ENCODE data around the gene FAF1.

DNA sequence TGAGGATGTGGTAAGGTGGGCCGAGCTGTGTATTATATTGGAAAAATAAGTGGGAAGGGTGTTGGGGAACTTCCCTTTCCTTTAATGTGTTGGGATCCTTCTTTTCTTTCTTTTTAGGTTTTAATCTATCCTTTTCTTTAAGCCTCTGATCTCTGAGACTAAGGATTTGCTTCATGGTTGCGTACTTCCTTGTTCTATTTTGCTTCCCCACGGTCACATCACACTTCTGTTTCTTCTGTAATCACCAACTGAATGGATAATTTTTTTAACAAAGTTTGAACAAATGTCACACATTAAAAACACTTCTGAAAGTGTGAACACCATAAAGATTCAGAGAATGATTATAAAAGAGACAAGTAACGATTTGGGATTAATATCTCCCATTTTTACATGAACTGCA lies 554.3 kb downstream of the FAF1 start:
- TF ChIP-seq SP1 (IDR thresholded peaks at IDR 0.05; ENCODE audit: low read depth): no peak
- TF ChIP-seq, protein P1, sequence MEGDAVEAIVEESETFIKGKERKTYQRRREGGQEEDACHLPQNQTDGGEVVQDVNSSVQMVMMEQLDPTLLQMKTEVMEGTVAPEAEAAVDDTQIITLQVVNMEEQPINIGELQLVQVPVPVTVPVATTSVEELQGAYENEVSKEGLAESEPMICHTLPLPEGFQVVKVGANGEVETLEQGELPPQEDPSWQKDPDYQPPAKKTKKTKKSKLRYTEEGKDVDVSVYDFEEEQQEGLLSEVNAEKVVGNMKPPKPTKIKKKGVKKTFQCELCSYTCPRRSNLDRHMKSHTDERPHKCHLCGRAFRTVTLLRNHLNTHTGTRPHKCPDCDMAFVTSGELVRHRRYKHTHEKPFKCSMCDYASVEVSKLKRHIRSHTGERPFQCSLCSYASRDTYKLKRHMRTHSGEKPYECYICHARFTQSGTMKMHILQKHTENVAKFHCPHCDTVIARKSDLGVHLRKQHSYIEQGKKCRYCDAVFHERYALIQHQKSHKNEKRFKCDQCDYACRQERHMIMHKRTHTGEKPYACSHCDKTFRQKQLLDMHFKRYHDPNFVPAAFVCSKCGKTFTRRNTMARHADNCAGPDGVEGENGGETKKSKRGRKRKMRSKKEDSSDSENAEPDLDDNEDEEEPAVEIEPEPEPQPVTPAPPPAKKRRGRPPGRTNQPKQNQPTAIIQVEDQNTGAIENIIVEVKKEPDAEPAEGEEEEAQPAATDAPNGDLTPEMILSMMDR (IDR thresholded peaks at IDR 0.05 in 2 of 3, conservative IDR thresholded peaks at IDR 0.05 in 1 of 3; ENCODE audit: borderline replicate concordance in 1 of 3, insufficient read depth in 1 of 3, low read depth in 2 of 3, low read length in 2 of 3): no peak
- TF ChIP-seq, protein P2, sequence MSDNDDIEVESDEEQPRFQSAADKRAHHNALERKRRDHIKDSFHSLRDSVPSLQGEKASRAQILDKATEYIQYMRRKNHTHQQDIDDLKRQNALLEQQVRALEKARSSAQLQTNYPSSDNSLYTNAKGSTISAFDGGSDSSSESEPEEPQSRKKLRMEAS (IDR thresholded peaks at IDR 0.05): no peak
- TF ChIP-seq POLR2A (IDR thresholded peaks at IDR 0.05; ENCODE audit: borderline replicate concordance, extremely low read depth, insufficient read depth, insufficient read length): no peak
- no peak for TF ChIP-seq EZH2phosphoT487 (IDR thresholded peaks at IDR 0.05; ENCODE audit: borderline replicate concordance)
- no peak for TF ChIP-seq EZH2 (IDR thresholded peaks at IDR 0.05)
- no peak for TF ChIP-seq SIN3A (IDR thresholded peaks at IDR 0.05; ENCODE audit: low read depth)
- no peak for TF ChIP-seq YY1 (IDR thresholded peaks at IDR 0.05; ENCODE audit: extremely low read depth, insufficient replicate concordance, low read depth, low read length)
- TF ChIP-seq POLR2AphosphoS5 (IDR thresholded peaks at IDR 0.05; ENCODE audit: low read depth, low read length): no peak
- TF ChIP-seq, protein P3, sequence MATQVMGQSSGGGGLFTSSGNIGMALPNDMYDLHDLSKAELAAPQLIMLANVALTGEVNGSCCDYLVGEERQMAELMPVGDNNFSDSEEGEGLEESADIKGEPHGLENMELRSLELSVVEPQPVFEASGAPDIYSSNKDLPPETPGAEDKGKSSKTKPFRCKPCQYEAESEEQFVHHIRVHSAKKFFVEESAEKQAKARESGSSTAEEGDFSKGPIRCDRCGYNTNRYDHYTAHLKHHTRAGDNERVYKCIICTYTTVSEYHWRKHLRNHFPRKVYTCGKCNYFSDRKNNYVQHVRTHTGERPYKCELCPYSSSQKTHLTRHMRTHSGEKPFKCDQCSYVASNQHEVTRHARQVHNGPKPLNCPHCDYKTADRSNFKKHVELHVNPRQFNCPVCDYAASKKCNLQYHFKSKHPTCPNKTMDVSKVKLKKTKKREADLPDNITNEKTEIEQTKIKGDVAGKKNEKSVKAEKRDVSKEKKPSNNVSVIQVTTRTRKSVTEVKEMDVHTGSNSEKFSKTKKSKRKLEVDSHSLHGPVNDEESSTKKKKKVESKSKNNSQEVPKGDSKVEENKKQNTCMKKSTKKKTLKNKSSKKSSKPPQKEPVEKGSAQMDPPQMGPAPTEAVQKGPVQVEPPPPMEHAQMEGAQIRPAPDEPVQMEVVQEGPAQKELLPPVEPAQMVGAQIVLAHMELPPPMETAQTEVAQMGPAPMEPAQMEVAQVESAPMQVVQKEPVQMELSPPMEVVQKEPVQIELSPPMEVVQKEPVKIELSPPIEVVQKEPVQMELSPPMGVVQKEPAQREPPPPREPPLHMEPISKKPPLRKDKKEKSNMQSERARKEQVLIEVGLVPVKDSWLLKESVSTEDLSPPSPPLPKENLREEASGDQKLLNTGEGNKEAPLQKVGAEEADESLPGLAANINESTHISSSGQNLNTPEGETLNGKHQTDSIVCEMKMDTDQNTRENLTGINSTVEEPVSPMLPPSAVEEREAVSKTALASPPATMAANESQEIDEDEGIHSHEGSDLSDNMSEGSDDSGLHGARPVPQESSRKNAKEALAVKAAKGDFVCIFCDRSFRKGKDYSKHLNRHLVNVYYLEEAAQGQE (IDR thresholded peaks at IDR 0.05; ENCODE audit: low read depth): no peak
- TF ChIP-seq, protein P4, sequence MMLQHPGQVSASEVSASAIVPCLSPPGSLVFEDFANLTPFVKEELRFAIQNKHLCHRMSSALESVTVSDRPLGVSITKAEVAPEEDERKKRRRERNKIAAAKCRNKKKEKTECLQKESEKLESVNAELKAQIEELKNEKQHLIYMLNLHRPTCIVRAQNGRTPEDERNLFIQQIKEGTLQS (IDR thresholded peaks at IDR 0.05): no peak
- no peak for TF ChIP-seq RAD21 (IDR thresholded peaks at IDR 0.05; ENCODE audit: low read depth)
- no peak for TF ChIP-seq ZFX (IDR thresholded peaks at IDR 0.05)
